Muscle of leg (tissue), 11 donors: ENCODE data around the gene CDC42BPA. TPM values are rescaled to one million over a fixed set of nuclear protein-coding genes. Genes with fewer than 3 reads are reported as not detected.
"Not testable (repeated sequence)": the region's sequence is repeated elsewhere in the genome, so short reads cannot be mapped to it uniquely, and the experiment has no call there.

Source experiments
- DNase-seq: peaks from one replicate; pipeline ENCODE4 v3.0.0; 2013
- H3K27ac ChIP-seq: one replicate; pipeline ENCODE4 v1.5.1; 2013; ENCODE audit warnings: mild to moderate bottlenecking, low read length, control low read depth
- H3K27me3 ChIP-seq: one replicate; pipeline ENCODE4 v1.6.1; 2013; ENCODE audit warnings: low read length; ENCODE audit not compliant: control insufficient read depth, insufficient read depth
- H3K36me3 ChIP-seq: one replicate; pipeline ENCODE4 v1.6.1; 2013; ENCODE audit warnings: low read length; ENCODE audit not compliant: control insufficient read depth, insufficient read depth
- H3K4me1 ChIP-seq: one replicate; pipeline ENCODE4 v1.6.1; 2013; ENCODE audit warnings: low read length; ENCODE audit not compliant: control insufficient read depth, insufficient read depth
- H3K4me3 ChIP-seq: one replicate; pipeline ENCODE4 v1.5.1; 2013; ENCODE audit warnings: low read length, control low read depth
- H3K9me3 ChIP-seq: replicated peaks from 2 replicates; pipeline ENCODE4 v1.6.1; 2013; ENCODE audit warnings: low read depth, low read length; ENCODE audit not compliant: control insufficient read depth
- WGBS: methylation state at CpG from one replicate; pipeline ENCODE4 v1.1.5; 2013; ENCODE audit warnings: missing lambda C conversion rate; ENCODE audit not compliant: insufficient coverage; 5-methylcytosine and 5-hydroxymethylcytosine counted together
- polyA plus RNA-seq, 8 donors: library from polyadenylated mRNA; unstranded; fragments of 120-200 nt; gene quantifications; one replicate each; pipeline versions ENCODE4 v1.2.1 to v1.2.3, GENCODE V29; 2013; ENCODE audit warnings: inconsistent platforms in 1 of 8, low replicate concordance in 1 of 8; ENCODE audit not compliant: insufficient read length in 8 of 8, insufficient read depth in 1 of 8
- total RNA-seq: library from RNA; stranded (reverse); fragments of 120-200 nt; gene quantifications from one replicate; pipeline ENCODE4 v1.2.4, GENCODE V29; 2013

Gene CDC42BPA
- total and polyA plus RNA-seq, 9 donors = 22.0 to 38.2 (median 29.3) TPM

- no peaks in the 10 kb centered on the region for H3K27me3 ChIP-seq
- no peaks in the 10 kb centered on the region for H3K4me1 ChIP-seq
- no peak for DNase-seq
- WGBS = no CpG with 5 or more reads among the region's 4 CpGs
- no peaks in the 10 kb centered on the region for H3K9me3 ChIP-seq
- H3K36me3 ChIP-seq = peaks cover 10% of the 10 kb centered on the region
- no peak overlapping the region for H3K4me3 ChIP-seq
- no peak overlapping the region for H3K27ac ChIP-seq
Observed at GRCh38 chr1:227155688-227156087, 162.6 kb downstream of the CDC42BPA start.

GRCh38 chr1:227155004-227155403 lies 163.3 kb downstream of the CDC42BPA start:
- WGBS = no CpG with 5 or more reads among the region's 2 CpGs
- H3K4me1 ChIP-seq = no peaks in the 10 kb centered on the region
- no peak overlapping the region for H3K4me3 ChIP-seq
- H3K27me3 ChIP-seq = no peaks in the 10 kb centered on the region
- peaks cover 8% of the 10 kb centered on the region for H3K36me3 ChIP-seq
- no peak overlapping the region for H3K27ac ChIP-seq
- no peaks in the 10 kb centered on the region for H3K9me3 ChIP-seq
- DNase-seq = no peak

- H3K27ac ChIP-seq = no peak overlapping the region
- H3K36me3 ChIP-seq = no peaks in the 10 kb centered on the region
- H3K4me1 ChIP-seq = no peaks in the 10 kb centered on the region
- WGBS = no CpG with 5 or more reads among the region's 2 CpGs
- H3K27me3 ChIP-seq = no peaks in the 10 kb centered on the region
- H3K4me3 ChIP-seq = no peak overlapping the region
- H3K9me3 ChIP-seq = no peaks in the 10 kb centered on the region
- DNase-seq = no peak
Observed at GRCh38 chr1:227152525-227152924, 165.8 kb downstream of the CDC42BPA start.

DNA sequence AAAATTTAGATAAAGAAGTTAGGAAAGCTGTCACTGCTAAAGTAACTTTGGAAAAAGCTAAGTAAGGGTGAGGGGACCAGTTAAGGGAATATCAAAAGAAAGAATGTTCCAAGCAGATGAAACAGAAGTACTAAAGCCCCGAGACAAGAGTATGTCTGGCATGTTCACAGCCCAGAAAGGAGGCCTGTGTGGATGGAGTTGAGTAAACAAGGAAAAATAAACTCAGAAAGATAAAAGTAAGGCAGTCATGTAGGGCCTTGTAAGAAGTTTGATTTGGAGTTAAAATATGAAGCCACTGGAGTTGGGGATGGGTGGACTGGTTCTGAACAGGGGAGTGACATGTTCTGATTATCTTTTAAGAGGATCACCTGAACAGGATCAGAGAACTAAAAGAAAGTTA lies 177.9 kb downstream of the CDC42BPA start:
- Histone ChIP-seq H3K27ac (no peak overlapping the region), H3K27me3 (no peaks in the 10 kb centered on the region), H3K36me3 (peaks cover 17% of the 10 kb centered on the region), H3K9me3 (no peaks in the 10 kb centered on the region), H3K4me3 (no peak overlapping the region), H3K4me1 (no peaks in the 10 kb centered on the region)
- WGBS = 70% methylated on average over 1 of the region's 1 CpG
- DNase-seq = no peak

DNA sequence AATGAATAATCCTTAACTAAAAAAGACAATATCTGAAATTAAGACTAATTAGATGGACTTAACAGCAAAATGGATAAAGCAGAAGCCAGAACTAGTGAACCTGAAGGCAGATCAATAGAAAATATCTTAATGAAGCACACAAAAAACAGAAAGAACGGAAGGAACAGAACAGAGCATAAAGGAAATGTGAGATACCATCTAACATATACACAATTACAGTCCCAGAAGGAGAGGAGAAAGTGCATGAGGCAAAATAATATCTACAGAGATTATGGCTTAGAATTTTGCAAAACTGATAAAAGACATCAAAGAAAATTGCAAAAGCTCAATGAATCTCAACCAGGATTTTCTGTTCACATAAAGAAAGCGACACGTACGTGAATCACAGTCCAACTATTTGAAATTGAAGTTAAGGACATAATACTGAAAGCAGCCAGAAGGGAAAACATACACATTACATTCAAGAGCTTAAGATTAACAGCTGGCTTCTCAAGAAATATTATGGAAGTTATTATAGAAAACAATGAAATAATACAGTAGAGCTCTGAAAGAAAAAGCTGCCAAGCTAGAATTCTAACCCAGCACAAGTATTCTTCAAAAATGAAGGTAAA lies 182.0 kb downstream of the CDC42BPA start:
- Histone ChIP-seq H3K4me3 (no peak overlapping the region), H3K27me3 (no peaks in the 10 kb centered on the region), H3K9me3 (no peaks in the 10 kb centered on the region), H3K27ac (no peak overlapping the region), H3K36me3 (peaks cover 4% of the 10 kb centered on the region), H3K4me1 (no peaks in the 10 kb centered on the region)
- no peak for DNase-seq
- WGBS = no CpG with 5 or more reads among the region's 4 CpGs

- Histone ChIP-seq H3K27ac (no peak overlapping the region), H3K4me1 (no peaks in the 10 kb centered on the region), H3K27me3 (no peaks in the 10 kb centered on the region), H3K4me3 (no peak overlapping the region), H3K36me3 (no peaks in the 10 kb centered on the region), H3K9me3 (no peaks in the 10 kb centered on the region)
- DNase-seq = no peak
- WGBS = no CpG with 5 or more reads among the region's 2 CpGs
Observed at GRCh38 chr1:227134686-227135314, 183.5 kb downstream of the CDC42BPA start.

- H3K27ac ChIP-seq, H3K4me3 ChIP-seq, H3K9me3 ChIP-seq, DNase-seq, H3K27me3 ChIP-seq, H3K36me3 ChIP-seq, H3K4me1 ChIP-seq: not testable (repeated sequence)
- WGBS = 60% methylated on average over 1 of the region's 32 CpGs
Observed at GRCh38 chr1:227132695-227133094, 185.6 kb downstream of the CDC42BPA start.

DNA sequence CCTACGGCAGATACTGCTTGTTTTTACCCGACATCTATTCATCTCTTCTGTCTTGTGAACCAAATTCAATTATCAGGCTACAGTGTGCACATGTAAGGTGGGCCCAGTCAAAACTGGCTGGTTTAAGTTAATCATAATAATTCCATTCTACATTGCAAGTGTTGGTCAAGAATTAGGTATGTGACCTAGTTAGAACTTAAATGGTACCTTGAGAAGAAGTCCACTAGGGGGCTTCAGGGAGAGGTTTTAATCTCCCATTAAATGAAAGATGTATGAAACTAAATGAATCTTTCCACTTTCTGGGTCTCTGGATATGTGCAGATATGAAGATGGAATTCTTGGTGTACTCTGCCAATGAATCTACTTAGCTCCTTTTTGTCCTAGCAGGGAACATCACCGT lies 187.1 kb downstream of the CDC42BPA start:
- H3K4me3 ChIP-seq = no peak overlapping the region
- WGBS = 67% methylated on average over 1 of the region's 3 CpGs
- H3K4me1 ChIP-seq = no peaks in the 10 kb centered on the region
- DNase-seq = peak; percentile 26
- H3K36me3 ChIP-seq = peaks cover 7% of the 10 kb centered on the region
- no peaks in the 10 kb centered on the region for H3K9me3 ChIP-seq
- no peak overlapping the region for H3K27ac ChIP-seq
- H3K27me3 ChIP-seq = no peaks in the 10 kb centered on the region

GRCh38 chr1:227127891-227128290 lies 190.4 kb downstream of the CDC42BPA start:
- no peaks in the 10 kb centered on the region for H3K4me1 ChIP-seq
- no peak overlapping the region for H3K27ac ChIP-seq
- H3K9me3 ChIP-seq = no peaks in the 10 kb centered on the region
- no peak overlapping the region for H3K4me3 ChIP-seq
- no peak for DNase-seq
- H3K27me3 ChIP-seq = no peaks in the 10 kb centered on the region
- H3K36me3 ChIP-seq = peaks cover 7% of the 10 kb centered on the region
- WGBS = 91% methylated on average over 3 of the region's 3 CpGs

DNA sequence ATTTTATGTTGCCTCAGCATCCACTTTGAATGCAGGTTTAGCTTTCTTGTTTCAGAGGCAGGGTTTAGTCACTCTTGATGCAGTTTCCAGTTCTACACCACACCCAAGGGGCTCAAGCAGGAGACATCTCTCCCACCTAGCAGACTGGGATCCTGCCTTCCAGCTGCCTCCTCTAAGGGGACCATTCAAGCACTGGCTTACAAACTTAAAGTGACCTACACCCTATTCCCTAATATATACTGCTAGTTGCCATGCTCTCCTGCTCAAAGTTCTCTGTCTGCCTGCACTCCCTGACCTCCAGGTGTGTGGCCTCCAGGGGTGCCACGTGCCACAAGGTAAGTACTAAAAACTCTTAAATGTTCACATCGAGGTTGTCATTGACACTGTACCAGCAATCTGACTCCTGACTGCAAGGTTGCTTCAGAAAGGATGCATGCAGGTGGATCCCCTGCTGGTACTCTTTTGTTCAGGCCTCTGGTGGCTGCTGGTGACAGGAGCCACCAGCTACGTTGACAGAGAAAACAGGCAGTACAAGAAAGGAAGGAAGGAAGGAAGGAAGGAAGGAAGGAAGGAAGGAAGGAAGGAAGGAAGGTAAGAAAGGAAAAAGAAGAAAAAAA lies 192.3 kb downstream of the CDC42BPA start:
- Histone ChIP-seq H3K4me3 (no peak overlapping the region), H3K27me3 (no peaks in the 10 kb centered on the region), H3K27ac (no peak overlapping the region), H3K36me3 (peaks cover 7% of the 10 kb centered on the region), H3K4me1 (no peaks in the 10 kb centered on the region), H3K9me3 (no peaks in the 10 kb centered on the region)
- no peak for DNase-seq
- WGBS = 59% methylated on average over 2 of the region's 3 CpGs
